ENCODE results near the gene ANO9. TPM values are rescaled to one million over a fixed set of nuclear protein-coding genes. Genes with fewer than 3 reads are reported as not detected.

ANO9 gene
- total and polyA plus RNA-seq, 10 donors, result 10.2 to 53.8 (median 26.3) TPM

- no peaks in the 10 kb centered on the region for H3K9me3 ChIP-seq
- DNase-seq, result peak; percentile 93
- peaks cover 0 to 8% (median 0%) of the 10 kb centered on the region in 7 donors for H3K27me3 ChIP-seq (replicated peaks in 1 of 7)
- intact Hi-C loops (cut with DNase I; ENCODE audit: low total_unique reads), result no loop called here
- H3K4me1 ChIP-seq, result peaks cover 10 to 57% (median 48%) of the 10 kb centered on the region in 6 donors
- H3K4me3 ChIP-seq, result peak overlapping the region; percentile 57 to 87 (median 65)
- peak; percentile 66 to 78 (median 75) for TF ChIP-seq POLR2AphosphoS5 (IDR thresholded peaks at IDR 0.05)
- TF ChIP-seq POLR2A (IDR thresholded peaks at IDR 0.05), result no peak
- TF ChIP-seq CTCF (IDR thresholded peaks at IDR 0.05 in 8 of 11, conservative IDR thresholded peaks at IDR 0.05 in 3 of 11), result no peak
- WGBS, 5 donors, result 1 to 2% (median 2%) methylated on average over 11 to 97 of the region's 97 CpGs
- H3K27ac ChIP-seq, result peak overlapping the region; percentile 76 to 93 (median 88)
- no peaks in the 10 kb centered on the region for H3K36me3 ChIP-seq
These were observed 24.8 kb downstream of the ANO9 start for GRCh38 chr11:416757-417621.

GRCh38 chr11:416051-416756, 25.6 kb downstream of the ANO9 start:
- Histone ChIP-seq H3K4me3 (peak overlapping the region; percentile 57 to 87 (median 65)), H3K27me3 (replicated peaks in 1 of 7) (peaks cover 0 to 8% (median 0%) of the 10 kb centered on the region in 7 donors), H3K27ac (peak overlapping the region; percentile 76 to 93 (median 88)), H3K9me3 (no peaks in the 10 kb centered on the region), H3K4me1 (peaks cover 10 to 57% (median 48%) of the 10 kb centered on the region in 6 donors), H3K36me3 (no peaks in the 10 kb centered on the region)
- WGBS, 5 donors, result 9 to 13% (median 11%) methylated on average over 34 to 45 of the region's 45 CpGs
- no peak for DNase-seq
- no peak for TF ChIP-seq POLR2AphosphoS5 (IDR thresholded peaks at IDR 0.05)
- TF ChIP-seq POLR2A (IDR thresholded peaks at IDR 0.05), result no peak
- no peak for TF ChIP-seq CTCF (IDR thresholded peaks at IDR 0.05 in 8 of 11, conservative IDR thresholded peaks at IDR 0.05 in 3 of 11)
- intact Hi-C loops (cut with DNase I; ENCODE audit: low total_unique reads), result no loop called here

GRCh38 chr11:415640-416041, 26.2 kb downstream of the ANO9 start:
- DNase-seq, result peak; percentile 78
- H3K9me3 ChIP-seq, result no peaks in the 10 kb centered on the region
- no peaks in the 10 kb centered on the region for H3K36me3 ChIP-seq
- 31 to 48% (median 34%) methylated on average over 5 of the region's 5 CpGs for whole genome bisulfite sequencing, 5 donors
- peaks cover 0 to 8% (median 0%) of the 10 kb centered on the region in 7 donors for H3K27me3 ChIP-seq (replicated peaks in 1 of 7)
- peak overlapping the region; percentile 57 to 87 (median 65) for H3K4me3 ChIP-seq
- TF ChIP-seq POLR2AphosphoS5 (IDR thresholded peaks at IDR 0.05) (no peak), CTCF (IDR thresholded peaks at IDR 0.05 in 8 of 11, conservative IDR thresholded peaks at IDR 0.05 in 3 of 11) (no peak), POLR2A (IDR thresholded peaks at IDR 0.05) (no peak)
- peaks cover 10 to 57% (median 48%) of the 10 kb centered on the region in 6 donors for H3K4me1 ChIP-seq
- intact Hi-C loops (cut with DNase I; ENCODE audit: low total_unique reads), result no loop called here
- peak overlapping the region; percentile 76 to 93 (median 88) for H3K27ac ChIP-seq

Measured in spleen (tissue), 11 donors.